Prostate gland (tissue), 2 donors: ENCODE results near the gene SMARCE1. TPM values are rescaled to one million over a fixed set of nuclear protein-coding genes. Genes with fewer than 3 reads are reported as not detected.

Source experiments
- DNase-seq: peaks from one replicate; pipeline ENCODE4 v3.0.0-alpha.2; 2019; ENCODE audit warnings: low spot score
- H3K27ac ChIP-seq, 2 donors: fragments of 200-600 bp; sonication (generic); 2 replicates each; pipeline ENCODE4 v1.5.1; 2017 to 2019
- H3K27me3 ChIP-seq: fragments of 200-600 bp; sonication (generic); replicated peaks from 2 replicates; pipeline ENCODE4 v1.5.1; 2019; ENCODE audit not compliant: insufficient read depth
- H3K36me3 ChIP-seq, 2 donors: fragments of 200-600 bp; sonication (generic); 1 replicate in 1 of 2; 2 replicates in 1 of 2; pipeline versions ENCODE4 v1.5.1 to v1.8.1; 2017 to 2019
- H3K4me1 ChIP-seq: fragments of 200-600 bp; sonication (generic); replicated peaks from 2 replicates; pipeline ENCODE4 v1.5.1; 2019
- H3K4me3 ChIP-seq, 2 donors: fragments of 200-600 bp; sonication (generic); 2 replicates each; pipeline ENCODE4 v1.5.1; 2017 to 2019
- H3K9me3 ChIP-seq: fragments of 200-600 bp; sonication (generic); 2 replicates; pipeline ENCODE4 v1.5.1; 2017
- POLR2A ChIP-seq: fragments of 450-650 bp; IDR thresholded peaks from one replicate; pipeline ENCODE4 v1.6.1; 2016; ENCODE audit warnings: antibody characterized with exemption, mild to moderate bottlenecking
- POLR2AphosphoS5 ChIP-seq: sonication (generic); formaldehyde crosslinking; IDR thresholded peaks from one replicate; pipeline ENCODE4 v1.6.1; 2017; ENCODE audit warnings: antibody characterized with exemption
- WGBS: methylation state at CpG from one replicate; pipeline ENCODE4 v1.1.5; 2018; 5-methylcytosine and 5-hydroxymethylcytosine counted together
- intact Hi-C: fragments of 100-400 bp; cut with DNase I; formaldehyde crosslinking; loops from one replicate; pipeline ENCODE4 v1.14.2; 2022
- total RNA-seq, 2 donors: library from RNA; depleted of rRNA; stranded (reverse); fragments of >200 nt; gene quantifications; one replicate each; pipeline ENCODE4 v1.1.0, GENCODE V29; 2016
- TF ChIP-seq, protein P1 (sequence below), 4 experiments: fragments of 200-600 bp in 2 of 4; fragments of 450-650 bp in 2 of 4; sonication (generic) in 2 of 4; IDR thresholded peaks; 1 replicate in 3 of 4; 2 replicates in 1 of 4; pipeline ENCODE4 v1.5.1; 2016 to 2019; ENCODE audit warnings: antibody characterized with exemption in 4 of 4, mild to moderate bottlenecking in 2 of 4, moderate library complexity in 2 of 4

SMARCE1 gene
- total RNA-seq, 2 donors from 2014 or later: 65.7 to 82.0 TPM

DNA sequence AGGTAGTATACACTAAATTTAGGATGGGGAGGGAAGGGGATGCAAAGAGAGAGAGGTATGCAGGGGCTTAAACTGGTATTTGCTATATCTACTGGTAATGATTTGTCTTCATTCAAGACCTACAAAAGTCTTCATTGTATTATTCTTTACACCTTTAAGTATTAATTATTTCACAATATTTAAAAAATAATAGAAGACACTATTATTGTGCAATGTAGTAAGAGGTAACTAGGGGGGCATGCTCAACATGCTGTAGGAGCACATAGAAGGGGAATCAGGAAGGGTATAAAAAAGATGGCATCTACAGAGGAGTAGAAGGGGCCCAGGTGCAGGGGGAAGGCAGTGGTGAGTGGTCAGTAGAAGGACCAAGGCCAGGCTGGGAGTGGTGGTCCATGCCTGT lies 67.5 kb downstream of the SMARCE1 start:
- H3K9me3 ChIP-seq: no peaks in the 10 kb centered on the region
- DNase-seq: no peak
- no peak overlapping the region for H3K27ac ChIP-seq
- TF ChIP-seq, protein P1, sequence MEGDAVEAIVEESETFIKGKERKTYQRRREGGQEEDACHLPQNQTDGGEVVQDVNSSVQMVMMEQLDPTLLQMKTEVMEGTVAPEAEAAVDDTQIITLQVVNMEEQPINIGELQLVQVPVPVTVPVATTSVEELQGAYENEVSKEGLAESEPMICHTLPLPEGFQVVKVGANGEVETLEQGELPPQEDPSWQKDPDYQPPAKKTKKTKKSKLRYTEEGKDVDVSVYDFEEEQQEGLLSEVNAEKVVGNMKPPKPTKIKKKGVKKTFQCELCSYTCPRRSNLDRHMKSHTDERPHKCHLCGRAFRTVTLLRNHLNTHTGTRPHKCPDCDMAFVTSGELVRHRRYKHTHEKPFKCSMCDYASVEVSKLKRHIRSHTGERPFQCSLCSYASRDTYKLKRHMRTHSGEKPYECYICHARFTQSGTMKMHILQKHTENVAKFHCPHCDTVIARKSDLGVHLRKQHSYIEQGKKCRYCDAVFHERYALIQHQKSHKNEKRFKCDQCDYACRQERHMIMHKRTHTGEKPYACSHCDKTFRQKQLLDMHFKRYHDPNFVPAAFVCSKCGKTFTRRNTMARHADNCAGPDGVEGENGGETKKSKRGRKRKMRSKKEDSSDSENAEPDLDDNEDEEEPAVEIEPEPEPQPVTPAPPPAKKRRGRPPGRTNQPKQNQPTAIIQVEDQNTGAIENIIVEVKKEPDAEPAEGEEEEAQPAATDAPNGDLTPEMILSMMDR (IDR thresholded peaks at IDR 0.05): no peak
- TF ChIP-seq POLR2AphosphoS5 (no peak), POLR2A (no peak)
- no peaks in the 10 kb centered on the region for H3K36me3 ChIP-seq
- intact Hi-C loops: no loop called here
- peaks cover 4% of the 10 kb centered on the region for H3K4me1 ChIP-seq
- no peak overlapping the region for H3K4me3 ChIP-seq
- no peaks in the 10 kb centered on the region for H3K27me3 ChIP-seq

DNA sequence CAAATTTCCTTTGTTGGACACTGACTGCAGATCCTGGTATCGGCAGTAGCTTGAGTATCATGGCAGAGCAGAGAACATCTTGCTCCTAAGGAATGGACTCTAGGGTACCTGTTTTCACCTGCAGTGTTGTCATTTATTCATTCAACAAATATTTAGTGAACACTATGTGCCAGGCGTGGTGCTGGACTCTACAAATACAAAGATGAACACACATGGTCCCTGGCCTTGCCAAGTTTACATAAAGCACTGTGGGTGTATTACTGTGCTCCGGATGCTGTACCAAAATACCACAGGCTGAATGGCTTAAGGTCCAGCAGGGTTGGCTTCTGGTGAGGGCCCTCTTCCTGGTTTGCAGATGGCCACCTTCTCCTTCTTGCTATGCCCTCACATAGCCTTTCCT lies 68.1 kb downstream of the SMARCE1 start:
- no peaks in the 10 kb centered on the region for H3K9me3 ChIP-seq
- intact Hi-C loops: no loop called here
- H3K36me3 ChIP-seq: no peaks in the 10 kb centered on the region
- no peaks in the 10 kb centered on the region for H3K27me3 ChIP-seq
- WGBS: 63% methylated on average over 3 of the region's 3 CpGs
- TF ChIP-seq POLR2A: no peak
- TF ChIP-seq POLR2AphosphoS5: no peak
- TF ChIP-seq, protein P1 (IDR thresholded peaks at IDR 0.05): no peak
- DNase-seq: no peak
- H3K4me3 ChIP-seq: no peak overlapping the region
- H3K4me1 ChIP-seq: peaks cover 4% of the 10 kb centered on the region
- no peak overlapping the region for H3K27ac ChIP-seq

DNA sequence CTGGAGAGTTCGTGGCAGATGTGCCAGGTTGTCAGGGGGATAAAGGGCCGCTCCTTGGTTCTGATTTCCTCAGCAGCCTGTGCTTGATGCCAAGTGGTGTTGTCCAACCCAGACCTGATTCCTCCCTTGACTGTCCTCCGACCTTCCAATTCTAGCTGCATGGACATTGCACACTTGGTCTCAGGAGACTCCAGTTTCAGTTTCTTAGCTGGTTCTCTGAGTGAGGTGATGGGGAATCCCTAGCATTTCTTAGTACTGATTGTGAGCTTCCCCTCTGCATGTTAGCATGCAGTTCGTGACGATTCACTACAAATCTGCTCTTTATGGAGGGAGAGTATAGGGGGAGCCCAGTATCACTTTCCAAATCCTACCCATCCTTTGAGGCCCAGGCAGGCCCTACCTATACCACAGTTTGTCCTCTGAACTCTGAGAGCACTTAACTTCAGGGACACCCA lies 70.0 kb downstream of the SMARCE1 start:
- DNase-seq: no peak
- intact Hi-C loops: no loop called here
- WGBS: 86% methylated on average over 5 of the region's 5 CpGs

DNA sequence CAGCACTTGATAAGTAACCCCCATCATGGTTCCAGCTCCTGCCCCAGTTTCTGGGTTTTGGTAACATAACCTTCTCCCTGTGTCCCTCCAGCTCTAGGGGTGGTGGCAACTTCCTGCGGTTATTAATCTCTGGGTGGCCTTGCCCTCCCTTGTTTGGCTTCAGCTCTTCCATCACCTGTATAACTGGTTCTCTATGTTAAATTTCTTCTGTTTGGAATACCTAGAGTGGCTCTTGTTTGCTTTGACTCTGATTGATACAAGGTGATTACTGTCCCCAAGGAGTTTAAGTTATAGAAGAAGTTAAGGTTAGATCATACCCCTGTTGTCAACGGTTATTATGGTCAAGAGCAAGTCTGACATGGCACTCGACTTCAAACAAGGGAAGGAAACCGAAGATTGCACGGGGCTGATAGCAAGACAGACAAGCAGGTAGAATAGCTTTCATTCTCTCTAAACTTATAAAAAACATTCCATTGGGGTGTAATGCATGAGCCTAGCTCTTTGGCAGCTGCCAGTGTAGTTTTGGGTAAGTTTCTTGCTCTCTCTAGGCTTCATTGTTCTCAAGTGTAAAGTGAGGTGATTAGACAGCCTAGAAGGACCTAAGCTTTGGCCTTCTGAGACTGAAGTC lies 71.4 kb downstream of the SMARCE1 start:
- Histone ChIP-seq H3K27ac (peak overlapping the region in 1 of 2 donors; percentile 40), H3K27me3 (no peaks in the 10 kb centered on the region), H3K4me3 (no peak overlapping the region), H3K4me1 (peaks cover 4% of the 10 kb centered on the region), H3K9me3 (no peaks in the 10 kb centered on the region), H3K36me3 (no peaks in the 10 kb centered on the region)
- intact Hi-C loops: no loop called here
- no peak for DNase-seq
- TF ChIP-seq POLR2AphosphoS5 (peak; percentile 31), POLR2A (no peak)
- TF ChIP-seq, protein P1 (IDR thresholded peaks at IDR 0.05): no peak
- WGBS: 37% methylated on average over 5 of the region's 5 CpGs

More for the DNA sequence above, 70.0 kb downstream of the SMARCE1 start:
- TF ChIP-seq, protein P1 (IDR thresholded peaks at IDR 0.05): no peak
- TF ChIP-seq POLR2AphosphoS5: no peak
- TF ChIP-seq POLR2A: no peak
- H3K4me1 ChIP-seq: peaks cover 4% of the 10 kb centered on the region
- no peaks in the 10 kb centered on the region for H3K27me3 ChIP-seq
- H3K27ac ChIP-seq: no peak overlapping the region
- no peaks in the 10 kb centered on the region for H3K9me3 ChIP-seq
- no peaks in the 10 kb centered on the region for H3K36me3 ChIP-seq
- no peak overlapping the region for H3K4me3 ChIP-seq

Other genes starting within 250 kb of the SMARCE1 start
- 10 to 100 TPM in 1 of 2 donors, 1 to 10 TPM in 1; 3.1 to 15.9 TPM for gene TOP2A, start 229.9 kb downstream of the SMARCE1 start, total RNA-seq
- gene IGFBP4, start 204.4 kb downstream of the SMARCE1 start, total RNA-seq: 100 to 1,000 TPM; 132 to 154 TPM
- 10 to 100 TPM; 51.3 to 56.1 TPM for gene TNS4, start 146.2 kb downstream of the SMARCE1 start, total RNA-seq
- under 1 TPM in 1 of 2 donors, not detected in 1; 0.40 TPM for gene CCR7, start 82.3 kb downstream of the SMARCE1 start, total RNA-seq
- gene KRT222, start 17.4 kb upstream of the SMARCE1 start, total RNA-seq: under 1 TPM; 0.05 to 0.91 TPM
- gene KRT24, start 55.9 kb upstream of the SMARCE1 start, total RNA-seq: not detected
- gene KRT25, start 107.5 kb upstream of the SMARCE1 start, total RNA-seq: under 1 TPM in 1 of 2 donors, not detected in 1; 0.62 TPM
- gene KRT26, start 124.4 kb upstream of the SMARCE1 start, total RNA-seq: under 1 TPM in 1 of 2 donors, not detected in 1; 0.28 TPM
- not detected for gene KRT27, start 134.7 kb upstream of the SMARCE1 start, total RNA-seq
- gene KRT28, start 152.1 kb upstream of the SMARCE1 start, total RNA-seq: not detected
- gene KRT10, start 174.8 kb upstream of the SMARCE1 start, total RNA-seq: 10 to 100 TPM in 1 of 2 donors, 1 to 10 TPM in 1; 5.8 to 23.6 TPM
- not detected for gene KRT12, start 219.4 kb upstream of the SMARCE1 start, total RNA-seq
- not detected for gene KRT20, start 237.4 kb upstream of the SMARCE1 start, total RNA-seq